HG03460 (cell line): ENCODE measurements around the gene TOMM7.
"Not testable (repeated sequence)": the region's sequence is repeated elsewhere in the genome, so short reads cannot be mapped to it uniquely, and the experiment has no call there.

Experiments used
- ATAC-seq: cut with Tn5 transposase; IDR thresholded peaks from one replicate; pipeline ENCODE4 v1.9.1; 2021; ENCODE audit not compliant: unreplicated experiment

TOMM7 gene

GRCh38 chr7:22790640-22791039, 32.0 kb downstream of the TOMM7 start:
- not testable (repeated sequence) for ATAC-seq

GRCh38 chr7:22787951-22788350, 34.7 kb downstream of the TOMM7 start:
- ATAC-seq = no peak

GRCh38 chr7:22786290-22786932, 36.2 kb downstream of the TOMM7 start:
- ATAC-seq = no peak

GRCh38 chr7:22784346-22784745, 38.3 kb downstream of the TOMM7 start:
- no peak for ATAC-seq

GRCh38 chr7:22783421-22783820, 39.2 kb downstream of the TOMM7 start:
- ATAC-seq = no peak

- peak; percentile 68 for ATAC-seq
These were observed 39.9 kb downstream of the TOMM7 start for GRCh38 chr7:22782616-22783232.

- ATAC-seq = no peak
These were observed 41.4 kb downstream of the TOMM7 start for GRCh38 chr7:22781230-22781711.

- ATAC-seq = not testable (repeated sequence)
These were observed 42.8 kb downstream of the TOMM7 start for GRCh38 chr7:22779730-22780323.

GRCh38 chr7:22776964-22777363, 45.7 kb downstream of the TOMM7 start:
- no peak for ATAC-seq

- no peak for ATAC-seq
These were observed 49.8 kb downstream of the TOMM7 start for GRCh38 chr7:22772885-22773284.

- ATAC-seq = no peak
These were observed 50.8 kb downstream of the TOMM7 start for GRCh38 chr7:22771872-22772228.

GRCh38 chr7:22771194-22771871, 51.3 kb downstream of the TOMM7 start:
- no peak for ATAC-seq

- ATAC-seq = peak; percentile 90
These were observed 57.0 kb downstream of the TOMM7 start for GRCh38 chr7:22765609-22766008.
